GM19193 (cell line): ENCODE data around the gene ADGRG1.

ENCODE experiments used
- POLR2A ChIP-seq: IDR thresholded peaks from 4 replicates; pipeline ENCODE4 v1.6.1; 2011; ENCODE audit not compliant: insufficient read depth, insufficient read length; ENCODE audit errors: extremely low read depth

ADGRG1 gene

DNA sequence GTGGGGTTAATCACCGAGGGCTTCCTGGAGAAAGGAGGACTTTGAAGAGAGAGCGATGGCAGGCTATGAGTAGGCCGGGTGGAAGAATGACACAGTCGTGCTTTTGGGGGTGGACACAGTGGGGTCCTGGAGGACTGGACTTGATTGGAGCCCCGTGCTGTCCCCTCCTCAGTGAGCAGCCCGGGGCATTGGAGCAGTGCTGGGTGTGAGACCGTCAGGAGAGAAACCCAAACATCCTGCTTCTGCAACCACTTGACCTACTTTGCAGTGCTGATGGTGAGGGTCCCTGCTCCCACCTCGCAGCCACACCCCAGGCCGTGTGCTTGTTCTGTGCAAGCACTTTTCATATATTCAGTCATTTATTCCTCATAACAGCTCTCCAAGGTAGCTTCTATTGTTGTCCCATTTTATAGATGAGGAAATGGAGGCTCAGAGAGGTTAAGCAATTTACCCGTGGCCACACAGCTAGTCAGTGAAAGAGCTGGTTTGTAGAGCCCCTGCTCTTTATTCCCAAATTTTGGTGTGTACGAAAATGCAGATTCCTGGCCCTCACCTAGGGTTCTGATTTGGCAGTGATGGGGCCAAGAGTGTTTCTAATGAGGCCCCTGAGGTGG lies 28.0 kb downstream of the ADGRG1 start:
- no peak for TF ChIP-seq POLR2A

DNA sequence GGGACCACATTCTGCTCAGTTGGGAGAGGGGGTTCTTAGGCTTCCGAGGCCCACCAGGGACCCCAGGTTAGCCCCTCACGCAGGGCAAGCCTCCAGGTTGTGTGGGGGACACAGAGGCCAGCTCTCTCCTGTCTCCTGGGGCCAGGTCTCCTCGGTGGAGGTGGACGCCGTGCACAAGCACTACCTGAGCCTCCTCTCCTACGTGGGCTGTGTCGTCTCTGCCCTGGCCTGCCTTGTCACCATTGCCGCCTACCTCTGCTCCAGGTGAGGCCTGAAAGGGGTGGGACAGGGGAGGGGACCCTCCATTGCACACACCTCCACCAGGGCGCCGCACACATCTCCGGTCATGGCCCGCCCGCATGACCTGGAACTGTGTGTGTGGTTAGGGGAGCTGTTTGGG lies 28.8 kb downstream of the ADGRG1 start:
- TF ChIP-seq POLR2A, result no peak

DNA sequence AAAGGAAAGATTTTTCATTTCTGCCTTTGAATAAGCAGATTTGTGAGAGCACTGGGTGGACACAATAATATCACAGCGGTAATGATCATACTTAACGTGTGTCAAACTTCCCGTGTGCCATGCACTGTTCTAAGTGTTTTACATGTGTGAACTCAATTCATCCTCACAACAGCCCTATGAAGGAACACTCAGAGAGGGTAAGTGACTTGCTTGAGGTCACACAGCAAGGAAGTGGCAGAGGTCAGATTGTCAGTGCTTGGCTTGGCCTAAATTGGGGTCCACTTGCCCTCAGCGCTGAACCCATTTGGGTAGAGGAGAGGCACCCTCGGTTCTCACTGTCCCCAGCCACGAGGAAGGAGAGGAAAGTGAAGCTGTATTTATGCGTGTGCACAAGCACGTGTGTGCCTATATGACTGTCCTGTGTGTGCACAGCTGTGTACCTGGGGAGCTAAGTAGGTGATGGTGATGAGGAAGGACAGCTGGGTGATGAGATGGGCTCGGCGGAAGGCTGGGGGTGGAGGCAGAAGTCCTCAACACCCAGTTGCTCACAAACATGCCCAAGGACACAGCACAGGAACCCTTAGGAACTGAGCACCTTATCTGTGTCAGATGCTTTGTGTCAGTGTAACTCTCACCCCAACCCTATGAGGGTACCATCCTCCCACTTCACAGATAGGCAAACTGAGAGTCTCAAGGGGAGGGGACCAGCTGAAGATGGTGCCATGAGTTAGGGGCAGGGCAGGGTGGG lies 29.9 kb downstream of the ADGRG1 start:
- TF ChIP-seq POLR2A, result no peak

DNA sequence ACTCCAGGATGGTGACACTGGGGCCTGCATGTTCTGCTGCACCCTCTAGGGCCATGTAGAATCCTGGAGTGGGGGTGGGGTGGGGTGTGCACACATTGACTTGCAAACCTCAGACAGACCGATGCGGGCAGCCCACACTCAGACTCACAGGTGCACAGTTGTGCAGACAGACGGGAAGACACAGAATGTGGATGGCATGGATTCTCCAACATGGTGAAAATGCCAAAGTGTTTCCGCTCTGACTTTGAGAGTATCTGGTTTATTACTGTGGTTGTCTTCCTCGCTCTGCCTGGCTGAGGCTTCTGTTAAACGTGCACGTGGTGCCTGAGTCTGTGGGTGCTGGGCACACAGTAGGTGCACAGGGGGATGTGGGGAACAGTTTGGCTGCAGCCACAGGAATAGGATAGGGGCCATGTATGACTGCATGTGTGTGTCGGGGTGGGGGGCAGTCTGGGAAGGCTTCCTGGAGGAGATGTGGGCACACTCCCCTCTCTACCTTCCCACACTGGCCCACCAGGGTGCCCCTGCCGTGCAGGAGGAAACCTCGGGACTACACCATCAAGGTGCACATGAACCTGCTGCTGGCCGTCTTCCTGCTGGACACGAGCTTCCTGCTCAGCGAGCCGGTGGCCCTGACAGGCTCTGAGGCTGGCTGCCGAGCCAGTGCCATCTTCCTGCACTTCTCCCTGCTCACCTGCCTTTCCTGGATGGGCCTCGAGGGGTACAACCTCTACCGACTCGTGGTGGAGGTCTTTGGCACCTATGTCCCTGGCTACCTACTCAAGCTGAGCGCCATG lies 30.6 kb downstream of the ADGRG1 start:
- no peak for TF ChIP-seq POLR2A

DNA sequence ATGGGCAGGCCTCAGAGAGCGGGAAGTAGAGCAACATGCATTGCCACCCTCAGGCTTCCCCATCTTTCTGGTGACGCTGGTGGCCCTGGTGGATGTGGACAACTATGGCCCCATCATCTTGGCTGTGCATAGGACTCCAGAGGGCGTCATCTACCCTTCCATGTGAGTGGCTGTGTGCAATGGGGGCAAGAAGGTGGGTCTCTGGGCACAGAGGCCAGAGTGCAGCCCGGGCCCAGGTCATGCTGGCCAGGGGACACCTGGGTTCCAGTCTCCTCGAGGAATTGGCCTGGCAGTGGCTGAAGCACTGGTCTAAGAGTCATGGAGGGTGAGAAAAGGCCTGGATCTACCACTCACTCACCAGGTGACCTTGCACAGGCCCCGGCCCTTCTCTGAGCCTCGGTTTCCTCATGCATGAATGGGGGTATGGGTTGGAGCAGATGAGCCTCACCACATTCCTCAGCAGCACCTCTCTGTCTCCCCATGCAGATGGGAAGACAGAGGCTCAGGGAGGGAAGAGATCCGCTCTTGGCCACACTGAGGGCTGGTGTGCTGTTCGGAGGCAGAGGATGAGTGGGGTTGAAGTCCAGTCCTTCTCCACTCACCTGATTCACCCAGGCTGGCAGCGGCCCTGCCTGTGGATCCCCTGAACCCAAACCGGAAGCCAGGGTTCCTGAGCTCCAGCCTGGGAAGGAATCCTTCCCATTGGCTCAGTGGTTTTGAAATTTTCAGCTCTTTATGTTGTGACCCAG lies 32.5 kb downstream of the ADGRG1 start:
- no peak for TF ChIP-seq POLR2A

DNA sequence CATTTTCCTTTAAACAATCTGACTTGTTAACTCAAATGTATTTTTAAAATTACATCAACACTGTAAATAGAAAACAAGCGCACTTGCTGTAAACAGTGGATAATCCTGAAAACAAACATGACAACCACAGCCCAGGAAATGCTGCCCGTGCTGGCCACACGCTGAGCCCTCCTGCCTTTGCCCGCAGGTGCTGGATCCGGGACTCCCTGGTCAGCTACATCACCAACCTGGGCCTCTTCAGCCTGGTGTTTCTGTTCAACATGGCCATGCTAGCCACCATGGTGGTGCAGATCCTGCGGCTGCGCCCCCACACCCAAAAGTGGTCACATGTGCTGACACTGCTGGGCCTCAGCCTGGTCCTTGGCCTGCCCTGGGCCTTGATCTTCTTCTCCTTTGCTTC lies 33.1 kb downstream of the ADGRG1 start:
- TF ChIP-seq POLR2A, result no peak

DNA sequence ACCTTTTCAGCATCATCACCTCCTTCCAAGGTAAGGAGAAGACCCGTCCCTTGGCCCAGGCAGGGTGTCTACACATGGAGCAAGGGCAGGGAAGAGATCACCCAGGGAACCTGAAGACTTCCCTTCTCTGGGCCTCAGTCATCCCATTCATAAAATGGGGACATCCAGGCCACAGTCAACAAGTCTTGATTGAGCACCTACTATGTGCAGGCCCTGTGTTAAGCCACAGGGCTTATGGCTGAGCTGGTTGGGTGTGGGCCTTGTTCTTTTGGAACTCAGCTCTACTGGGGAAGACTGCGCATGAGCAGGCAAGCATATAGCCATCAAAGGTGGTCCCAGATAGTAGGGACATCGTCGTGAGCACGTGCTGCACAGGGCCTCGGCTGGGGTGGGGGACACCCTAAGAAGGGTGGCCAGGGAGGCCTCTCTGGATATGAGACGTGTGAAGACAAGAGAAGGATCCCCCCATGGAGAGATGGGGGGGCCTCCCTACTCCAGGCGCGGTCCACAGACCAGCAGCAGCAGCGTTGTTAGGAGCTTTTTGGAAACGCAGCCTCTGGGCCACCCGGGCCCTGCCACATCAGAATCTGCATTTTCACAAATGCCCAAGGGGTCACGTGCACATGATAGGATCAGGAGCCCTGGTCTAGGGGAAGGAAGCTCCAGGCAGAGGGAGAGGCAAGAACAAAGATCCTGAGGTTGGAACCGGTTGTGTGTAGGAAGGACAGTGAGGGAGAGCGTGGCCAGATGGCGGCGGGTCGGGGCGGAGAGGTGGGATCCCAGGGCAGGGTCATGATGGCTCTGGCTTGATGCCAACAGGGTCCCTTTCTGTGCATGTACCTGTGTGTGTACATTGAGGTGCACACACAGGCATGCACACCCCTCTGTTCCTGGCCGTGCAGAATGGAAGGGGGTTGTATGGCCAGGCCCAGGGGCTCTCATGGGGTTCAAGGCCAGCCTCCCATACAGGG lies 33.8 kb downstream of the ADGRG1 start:
- no peak for TF ChIP-seq POLR2A

DNA sequence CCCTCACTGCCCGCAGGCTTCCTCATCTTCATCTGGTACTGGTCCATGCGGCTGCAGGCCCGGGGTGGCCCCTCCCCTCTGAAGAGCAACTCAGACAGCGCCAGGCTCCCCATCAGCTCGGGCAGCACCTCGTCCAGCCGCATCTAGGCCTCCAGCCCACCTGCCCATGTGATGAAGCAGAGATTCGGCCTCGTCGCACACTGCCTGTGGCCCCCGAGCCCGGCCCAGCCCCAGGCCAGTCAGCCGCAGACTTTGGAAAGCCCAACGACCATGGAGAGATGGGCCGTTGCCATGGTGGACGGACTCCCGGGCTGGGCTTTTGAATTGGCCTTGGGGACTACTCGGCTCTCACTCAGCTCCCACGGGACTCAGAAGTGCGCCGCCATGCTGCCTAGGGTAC lies 35.0 kb downstream of the ADGRG1 start:
- no peak for TF ChIP-seq POLR2A

DNA sequence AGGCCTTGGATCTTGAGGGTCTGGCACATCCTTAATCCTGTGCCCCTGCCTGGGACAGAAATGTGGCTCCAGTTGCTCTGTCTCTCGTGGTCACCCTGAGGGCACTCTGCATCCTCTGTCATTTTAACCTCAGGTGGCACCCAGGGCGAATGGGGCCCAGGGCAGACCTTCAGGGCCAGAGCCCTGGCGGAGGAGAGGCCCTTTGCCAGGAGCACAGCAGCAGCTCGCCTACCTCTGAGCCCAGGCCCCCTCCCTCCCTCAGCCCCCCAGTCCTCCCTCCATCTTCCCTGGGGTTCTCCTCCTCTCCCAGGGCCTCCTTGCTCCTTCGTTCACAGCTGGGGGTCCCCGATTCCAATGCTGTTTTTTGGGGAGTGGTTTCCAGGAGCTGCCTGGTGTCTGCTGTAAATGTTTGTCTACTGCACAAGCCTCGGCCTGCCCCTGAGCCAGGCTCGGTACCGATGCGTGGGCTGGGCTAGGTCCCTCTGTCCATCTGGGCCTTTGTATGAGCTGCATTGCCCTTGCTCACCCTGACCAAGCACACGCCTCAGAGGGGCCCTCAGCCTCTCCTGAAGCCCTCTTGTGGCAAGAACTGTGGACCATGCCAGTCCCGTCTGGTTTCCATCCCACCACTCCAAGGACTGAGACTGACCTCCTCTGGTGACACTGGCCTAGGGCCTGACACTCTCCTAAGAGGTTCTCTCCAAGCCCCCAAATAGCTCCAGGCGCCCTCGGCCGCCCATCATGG lies 35.7 kb downstream of the ADGRG1 start:
- TF ChIP-seq POLR2A, result no peak

DNA sequence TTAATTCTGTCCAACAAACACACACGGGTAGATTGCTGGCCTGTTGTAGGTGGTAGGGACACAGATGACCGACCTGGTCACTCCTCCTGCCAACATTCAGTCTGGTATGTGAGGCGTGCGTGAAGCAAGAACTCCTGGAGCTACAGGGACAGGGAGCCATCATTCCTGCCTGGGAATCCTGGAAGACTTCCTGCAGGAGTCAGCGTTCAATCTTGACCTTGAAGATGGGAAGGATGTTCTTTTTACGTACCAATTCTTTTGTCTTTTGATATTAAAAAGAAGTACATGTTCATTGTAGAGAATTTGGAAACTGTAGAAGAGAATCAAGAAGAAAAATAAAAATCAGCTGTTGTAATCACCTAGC lies 36.2 kb downstream of the ADGRG1 start:
- TF ChIP-seq POLR2A, result no peak

DNA sequence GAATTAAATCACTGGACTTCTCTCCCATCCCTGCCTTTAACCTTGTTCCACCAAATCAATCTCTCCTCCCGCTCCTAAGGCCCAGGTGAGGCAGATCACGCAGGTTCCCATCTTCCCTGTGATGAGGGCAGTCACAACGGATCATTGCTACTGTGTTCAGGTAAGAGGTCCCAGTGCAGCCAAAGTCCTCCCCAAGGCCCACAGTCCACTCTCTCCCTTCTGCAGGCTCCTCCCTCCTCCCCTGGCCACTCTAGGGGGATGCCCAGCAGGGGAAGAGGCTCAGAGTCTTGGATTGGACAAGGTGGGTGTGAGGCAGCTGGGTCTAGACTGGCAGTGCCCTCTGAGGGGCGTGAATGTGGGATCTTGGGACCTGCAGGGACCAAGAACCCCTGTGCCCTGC lies 37.1 kb downstream of the ADGRG1 start:
- TF ChIP-seq POLR2A, result no peak

DNA sequence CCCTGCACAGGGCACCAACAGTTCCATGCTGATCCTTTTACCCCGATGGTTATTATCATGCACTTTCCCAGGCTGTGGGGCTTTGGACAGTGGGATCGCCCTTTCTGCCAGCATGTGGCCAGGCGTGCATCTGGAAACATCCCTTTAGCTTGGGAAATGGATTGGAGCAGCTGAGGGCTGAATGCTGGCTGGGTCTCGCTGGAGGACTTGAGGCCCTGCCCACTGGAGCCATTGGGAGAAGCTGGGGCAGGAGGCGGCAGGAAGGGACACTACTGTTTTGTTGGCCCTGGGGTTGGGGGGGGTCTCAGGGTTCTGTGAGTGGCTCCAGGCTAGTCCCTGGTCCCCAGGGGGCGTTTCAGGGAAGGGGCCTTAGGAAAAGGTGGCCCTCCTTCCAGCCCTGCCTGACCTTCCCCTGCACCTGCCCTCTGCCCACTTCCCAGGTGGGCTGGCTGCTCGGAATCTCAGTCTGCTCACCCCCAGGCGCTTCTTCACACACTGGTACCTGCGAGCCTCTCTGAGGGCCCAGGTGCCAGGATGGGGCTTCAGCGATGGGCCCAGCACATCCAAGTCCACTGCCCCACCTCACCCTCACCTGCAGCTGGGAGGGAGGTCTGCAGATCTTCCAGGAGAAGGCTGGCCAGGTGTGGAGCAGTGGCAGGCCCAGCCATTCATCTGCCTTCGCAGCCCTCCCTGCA lies 38.1 kb downstream of the ADGRG1 start:
- TF ChIP-seq POLR2A, result no peak

DNA sequence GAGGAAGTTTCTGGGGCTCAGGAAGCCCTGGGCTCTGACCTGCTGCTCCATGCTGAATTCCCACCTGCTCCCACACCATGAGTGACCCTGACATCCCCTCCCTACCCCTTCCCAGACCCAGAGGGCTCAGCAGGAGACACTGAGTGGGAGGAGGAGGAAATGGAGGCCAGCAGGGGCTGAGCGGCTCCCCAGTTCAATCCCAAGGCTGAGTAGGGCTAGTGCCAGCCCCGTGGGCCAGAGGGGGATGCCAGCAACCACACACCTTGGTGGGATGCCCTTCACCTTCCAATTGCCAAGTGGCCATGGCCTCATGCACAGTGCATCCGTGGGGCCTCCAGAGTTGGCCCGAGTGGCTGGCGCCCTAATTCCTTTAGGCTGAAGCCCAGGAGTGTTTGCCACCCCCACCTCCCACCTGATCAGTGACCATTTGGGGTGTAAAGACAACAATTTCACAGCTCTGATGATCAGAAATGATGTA lies 38.7 kb downstream of the ADGRG1 start:
- no peak for TF ChIP-seq POLR2A
